Cortex of kidney (tissue), 1 donor: ENCODE measurements around the gene FBXO8.

Source experiments
- DNase-seq: peaks from one replicate; lab custom pipeline; 2025; lab: John Stamatoyannopoulos, UW

FBXO8 gene

DNA sequence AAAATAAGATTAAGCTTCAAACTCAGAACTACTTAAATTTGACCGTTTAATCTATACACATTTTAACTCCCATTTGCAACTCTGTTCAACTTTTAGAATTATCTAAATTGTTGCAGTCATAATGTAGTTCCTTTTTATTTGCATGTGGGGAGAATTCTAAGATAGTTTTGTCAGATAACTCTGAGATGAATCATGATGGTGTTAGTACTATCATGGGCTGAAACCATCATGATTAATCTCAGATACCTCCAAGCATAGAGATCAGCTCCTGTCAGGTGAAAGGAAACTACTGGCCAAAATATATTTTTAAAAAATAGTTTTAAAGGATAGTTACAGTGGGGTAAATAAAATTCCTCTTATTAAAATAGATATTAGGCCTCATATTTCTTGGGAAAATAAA is 39.0 kb downstream of the FBXO8 start:
- no peak for DNase-seq

GRCh38 chr4:174241162-174241561 is 42.3 kb downstream of the FBXO8 start:
- no peak for DNase-seq

DNA sequence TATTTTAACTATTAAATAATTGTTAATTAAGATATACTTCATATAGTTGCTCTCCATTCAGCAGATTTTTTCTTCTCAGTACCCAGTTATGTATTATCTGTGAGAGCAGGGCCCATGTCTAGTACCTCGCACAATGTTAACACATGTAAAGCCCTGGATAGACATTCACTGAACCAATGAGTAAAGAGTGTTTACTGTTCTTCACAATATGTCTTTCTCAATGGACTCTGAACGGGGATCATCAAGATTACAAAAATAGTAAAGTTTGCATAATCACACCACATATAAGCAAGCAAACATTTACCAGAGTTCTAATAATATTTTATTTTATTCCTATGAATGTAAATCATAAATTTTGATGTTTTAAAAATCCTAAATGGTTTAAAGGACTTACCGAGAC is 47.1 kb downstream of the FBXO8 start:
- DNase-seq, result no peak

DNA sequence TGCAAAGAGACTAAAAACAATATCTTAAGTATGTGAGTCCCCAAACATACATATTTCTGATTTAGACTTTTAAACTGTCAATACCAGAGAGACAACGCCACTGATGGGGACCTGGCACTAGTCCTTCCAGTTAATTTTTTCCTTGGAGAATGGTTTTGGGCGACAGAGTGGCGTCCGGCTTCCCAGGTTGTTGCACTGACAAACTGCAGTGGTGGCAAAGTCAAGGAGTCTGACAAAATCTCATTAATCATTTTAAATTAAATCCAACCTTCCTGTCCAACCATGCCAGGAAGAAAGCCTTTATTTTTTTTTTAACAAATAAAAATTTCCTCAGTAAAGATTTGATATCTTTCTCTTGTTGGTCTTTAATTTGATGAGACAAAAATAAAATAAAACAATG is 52.8 kb downstream of the FBXO8 start:
- DNase-seq, result no peak

DNA sequence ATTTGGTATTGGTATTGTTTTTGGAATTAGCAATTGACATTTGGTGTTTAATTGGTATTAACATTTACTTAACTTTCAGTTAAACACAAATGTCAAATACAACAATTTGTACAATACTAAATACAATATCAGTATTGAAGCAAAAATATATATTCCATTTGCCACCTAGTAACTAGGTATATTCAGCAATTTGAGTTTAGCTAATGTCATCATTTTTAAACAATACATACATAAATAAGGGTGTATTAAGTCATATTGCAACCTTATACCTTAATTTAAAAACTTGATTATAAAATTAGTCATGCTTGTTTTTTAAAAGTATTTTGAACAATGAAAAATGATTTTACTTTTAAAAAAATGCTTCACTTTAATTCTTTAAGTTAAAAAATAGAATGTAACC is 53.3 kb downstream of the FBXO8 start:
- DNase-seq, result no peak

GRCh38 chr4:174228988-174229387 is 54.5 kb downstream of the FBXO8 start:
- no peak for DNase-seq

GRCh38 chr4:174225349-174226049 is 58.0 kb downstream of the FBXO8 start:
- no peak for DNase-seq

GRCh38 chr4:174224550-174224949 is 58.9 kb downstream of the FBXO8 start:
- no peak for DNase-seq

DNA sequence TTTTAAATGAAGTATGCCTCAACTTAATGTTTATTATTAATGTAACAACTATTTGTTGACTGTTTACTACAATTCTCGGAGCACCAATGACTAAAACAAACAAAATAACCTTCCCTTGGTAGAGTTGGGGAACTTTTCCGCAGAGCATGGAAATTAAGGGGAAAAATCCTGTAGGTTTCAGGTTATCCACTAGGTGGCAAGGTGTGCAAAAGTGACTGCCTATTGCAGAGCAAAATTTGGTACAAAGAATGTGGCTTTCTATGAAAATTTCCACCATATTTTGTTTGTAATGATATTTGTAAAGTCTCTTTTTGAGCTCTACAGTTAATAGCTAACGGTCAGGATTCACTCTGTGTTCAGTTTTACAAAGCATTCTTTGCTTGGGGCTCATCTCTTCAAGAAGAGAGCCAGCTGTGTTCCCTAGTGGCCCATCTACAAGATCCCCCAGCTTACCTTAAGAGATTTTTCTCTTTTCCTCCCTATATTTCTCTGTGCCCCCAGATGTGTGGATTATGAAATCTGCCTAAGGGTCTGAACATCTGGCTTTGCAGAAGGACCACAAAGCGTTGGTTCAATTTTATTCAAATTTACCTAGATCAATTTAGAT is 61.1 kb downstream of the FBXO8 start:
- DNase-seq, result no peak

GRCh38 chr4:174218127-174218790 is 65.2 kb downstream of the FBXO8 start:
- no peak for DNase-seq

DNA sequence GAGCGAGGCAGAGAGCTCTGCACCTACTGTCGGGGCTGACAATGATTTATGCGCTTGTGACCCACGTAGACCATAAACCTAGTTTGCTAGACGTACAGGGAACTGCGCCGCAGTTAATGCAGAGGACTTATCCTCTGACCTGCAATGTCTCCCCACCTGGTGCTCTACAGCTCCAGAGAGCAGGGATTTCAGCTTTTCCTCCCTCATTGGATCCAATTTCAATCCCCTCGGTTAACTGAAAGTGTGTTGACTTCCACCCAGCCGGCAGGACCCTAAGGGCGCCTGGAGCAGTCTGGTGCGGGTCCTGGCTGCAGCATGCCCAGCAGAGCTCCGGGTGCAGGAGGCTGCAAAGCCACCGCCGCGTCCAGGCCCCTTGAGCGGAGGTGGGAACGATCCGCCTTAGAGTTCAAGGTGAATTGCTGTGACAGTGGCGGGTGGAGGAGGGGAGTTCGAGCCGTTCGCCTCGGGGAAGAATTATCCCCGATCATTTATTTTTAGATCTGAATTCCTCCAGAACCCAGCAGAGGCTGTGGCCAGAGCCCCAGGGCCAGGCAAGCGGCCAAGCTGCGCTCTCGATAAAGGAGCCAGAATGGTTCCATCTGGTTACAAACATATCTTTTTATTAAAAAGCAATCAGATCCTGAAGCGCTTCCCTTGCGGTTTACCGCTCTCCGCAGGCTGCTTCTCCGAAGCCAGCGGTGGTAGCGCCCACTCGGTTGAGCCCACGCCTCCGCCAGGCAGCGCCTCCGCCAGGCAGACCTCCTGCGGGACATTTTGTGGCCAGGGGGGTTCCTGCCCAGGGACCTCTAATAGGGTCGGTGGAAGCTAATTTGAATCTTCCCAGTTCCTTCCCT is 66.0 kb downstream of the FBXO8 start:
- no peak for DNase-seq

DNA sequence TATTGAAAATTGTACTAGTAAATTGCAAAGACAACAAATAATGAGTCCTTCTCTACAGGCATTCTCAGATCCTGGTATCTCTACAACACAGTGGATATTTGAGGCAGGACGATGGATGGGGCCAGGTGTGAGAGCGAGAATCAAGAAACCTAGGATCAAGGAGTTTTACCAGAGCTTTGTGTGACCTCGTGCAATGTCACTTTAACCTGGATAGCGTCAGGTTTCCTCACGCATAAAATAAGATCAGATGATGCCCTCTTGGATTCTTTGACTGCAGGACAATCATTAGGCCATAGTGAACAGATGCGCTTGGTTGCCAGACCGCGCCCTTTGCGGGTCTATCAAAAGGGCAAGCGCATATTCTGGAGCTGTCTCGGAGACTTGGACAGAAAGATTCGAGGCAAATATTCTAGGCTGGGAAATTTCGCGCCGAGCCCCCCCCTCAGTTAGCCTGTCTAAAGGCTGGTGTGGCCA is 66.6 kb downstream of the FBXO8 start:
- DNase-seq, result no peak

DNA sequence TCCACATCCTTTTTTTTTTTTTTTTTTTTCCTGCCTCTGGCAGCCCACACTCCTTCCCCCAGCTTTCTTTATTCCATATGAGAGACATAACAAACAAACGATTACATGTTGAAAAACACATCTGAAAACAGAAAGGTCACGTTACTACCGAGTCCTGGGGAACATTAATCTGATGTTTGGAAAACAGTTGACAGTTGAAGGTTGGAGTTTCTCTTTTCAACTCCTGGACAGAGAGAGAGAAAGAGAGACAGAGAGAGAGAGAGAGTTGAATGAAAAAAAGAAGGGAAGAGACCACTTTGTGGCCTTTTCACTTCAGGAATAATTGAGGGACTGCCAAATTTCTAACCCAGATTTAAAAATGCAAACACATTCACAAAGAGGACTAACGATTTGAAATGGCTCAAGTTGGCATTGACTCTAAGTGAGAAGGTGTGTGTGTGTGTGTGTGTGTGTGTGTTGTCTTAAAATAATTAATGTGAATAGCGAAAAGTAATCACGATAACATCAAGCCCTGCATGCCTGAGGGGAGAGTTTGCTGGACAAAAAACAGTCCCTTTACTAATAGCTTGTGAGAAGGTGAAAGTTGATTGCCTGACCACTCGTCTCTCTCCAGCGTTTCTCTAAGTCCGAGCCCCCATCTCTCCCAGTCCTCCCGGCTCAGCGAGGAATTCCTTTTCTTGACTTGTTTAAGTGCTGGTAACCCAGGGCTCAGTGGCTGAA is 67.3 kb downstream of the FBXO8 start:
- no peak for DNase-seq

DNA sequence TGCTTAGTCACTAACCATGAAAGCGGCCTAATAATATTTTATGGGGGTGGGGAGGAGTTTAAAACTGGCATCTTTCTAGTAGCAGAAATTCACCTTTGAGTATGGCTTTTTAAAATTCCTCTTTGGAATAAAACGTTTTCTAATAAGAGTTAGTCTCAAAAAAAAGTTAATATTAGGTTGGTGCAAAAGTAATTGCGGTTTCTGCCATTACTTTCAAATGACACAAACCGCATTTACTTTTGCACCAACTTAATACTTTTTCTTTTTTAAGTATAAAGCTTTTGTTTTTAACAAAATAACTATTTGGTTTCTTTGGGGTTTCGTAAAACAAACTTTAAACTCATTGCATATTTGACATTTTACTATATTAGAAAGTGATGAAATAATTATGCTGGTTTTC is 68.4 kb downstream of the FBXO8 start:
- no peak for DNase-seq

GRCh38 chr4:174214101-174214878 is 69.2 kb downstream of the FBXO8 start:
- DNase-seq, result no peak

- no peak for DNase-seq
These were observed 69.8 kb downstream of the FBXO8 start for GRCh38 chr4:174213731-174214100.

DNA sequence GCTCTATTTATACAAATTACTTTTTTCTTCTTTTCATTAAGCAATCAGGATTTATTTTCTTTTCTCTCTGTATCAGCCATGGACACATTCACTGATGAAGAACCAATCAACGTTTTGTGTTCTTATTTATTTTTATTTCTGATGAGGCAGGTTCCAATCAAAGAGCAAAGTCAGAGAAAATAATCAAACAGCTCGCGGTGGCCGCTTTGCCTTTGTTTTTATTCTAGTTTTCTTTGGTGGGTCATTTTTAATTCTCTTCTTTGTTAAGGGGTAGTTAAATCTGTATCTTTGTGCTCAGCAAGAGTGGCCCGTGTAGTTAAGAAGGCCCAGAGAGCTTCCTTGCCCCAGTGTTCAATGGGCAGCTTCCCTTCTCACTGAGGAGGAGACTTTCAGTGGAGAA is 71.4 kb downstream of the FBXO8 start:
- no peak for DNase-seq

- no peak for DNase-seq
These were observed 71.8 kb downstream of the FBXO8 start for GRCh38 chr4:174211622-174212044.

DNA sequence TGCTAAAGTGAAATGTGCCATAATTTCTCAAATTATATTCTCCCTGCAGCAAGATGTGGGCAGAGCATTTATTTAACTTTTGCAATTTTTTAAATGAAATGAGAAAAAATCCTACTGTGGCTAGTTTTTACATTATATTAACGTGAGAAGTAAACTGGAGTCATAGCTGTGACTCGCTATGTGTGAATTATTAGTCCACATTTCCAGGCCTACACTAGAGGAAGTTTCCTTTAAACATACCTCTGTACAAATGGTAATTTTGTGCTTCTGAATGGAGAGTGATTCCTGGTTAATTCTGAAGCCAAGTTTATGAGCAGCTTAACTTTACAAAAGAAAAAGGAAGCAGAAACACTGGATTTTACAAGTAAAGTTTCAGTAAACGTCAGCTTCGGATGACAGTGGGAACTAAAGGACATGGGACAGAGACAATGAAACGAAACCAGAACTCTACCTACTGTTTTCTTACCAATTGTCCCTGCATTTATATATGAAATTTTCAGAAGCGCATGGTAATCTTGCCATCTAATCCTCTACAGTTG is 72.4 kb downstream of the FBXO8 start:
- no peak for DNase-seq

GRCh38 chr4:174210354-174210753 is 73.1 kb downstream of the FBXO8 start:
- DNase-seq, result no peak

DNA sequence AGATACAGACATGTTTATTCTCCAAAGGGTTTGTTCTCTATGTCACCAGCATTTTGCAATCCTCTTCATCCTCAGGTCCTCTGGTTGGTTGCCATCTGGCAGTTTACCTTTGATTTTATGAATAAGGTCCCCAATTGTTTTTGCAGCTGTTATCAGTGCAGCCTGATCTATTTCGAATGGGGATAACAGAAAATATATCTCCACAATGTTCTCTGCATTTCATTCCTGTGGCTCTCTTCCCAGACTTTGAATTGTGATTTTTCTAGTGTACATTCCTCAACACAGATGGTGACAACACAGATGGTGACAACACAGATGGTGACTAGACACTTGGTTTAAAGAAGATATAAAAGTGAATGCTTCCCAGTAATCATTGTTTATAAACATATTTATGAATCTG is 74.1 kb downstream of the FBXO8 start:
- DNase-seq, result no peak
